Caco-2 (cell line): Measurements from ENCODE around the gene NGDN. TPM values are rescaled to one million over a fixed set of nuclear protein-coding genes. Genes with fewer than 3 reads are reported as not detected.

Experiments used
- BruUV-seq: library from RNA; stranded (reverse); fragments of 400-500 nt; replicated peaks from 2 replicates; lab custom pipeline; 2021; lab: Mats Ljungman, UMichigan
- CTCF ChIA-PET: fragments of 300-600 bp; sonication (Branson Sonifier 250); formaldehyde crosslinking; loops from one replicate; lab custom pipeline; 2022; ENCODE audit warnings: antibody characterized with exemption; lab: Charles Lee
- POLR2A ChIA-PET: fragments of 300-600 bp; sonication (Branson Sonifier 250); formaldehyde crosslinking; loops from one replicate; lab custom pipeline; 2022; ENCODE audit warnings: antibody characterized with exemption; lab: Charles Lee
- DNase-seq, 2 experiments: peaks; one replicate each; pipeline versions ENCODE4 v3.0.0 to v3.0.0-alpha.2; 2020 to 2022
- H3K27me3 ChIP-seq: replicated peaks from 2 replicates; pipeline ENCODE4 v1.6.0; 2011; ENCODE audit warnings: low read length; ENCODE audit not compliant: control insufficient read depth, insufficient read depth
- H3K36me3 ChIP-seq: 2 replicates; pipeline ENCODE4 v1.5.1; 2011; ENCODE audit warnings: low read length; ENCODE audit not compliant: control insufficient read depth, insufficient read depth
- H3K4me1 ChIP-seq: fragments of 250-450 bp; sonication (Bioruptor Pico); 2 replicates; pipeline ENCODE4 v1.5.1; 2020; ENCODE audit warnings: mild to moderate bottlenecking
- H3K4me3 ChIP-seq: 2 replicates; pipeline ENCODE4 v1.5.1; 2011; ENCODE audit warnings: low read depth, mild to moderate bottlenecking, control low read depth, low read length
- H3K9me3 ChIP-seq: fragments of 250-450 bp; sonication (Bioruptor Pico); 2 replicates; pipeline ENCODE4 v1.5.1; 2020; ENCODE audit warnings: mild to moderate bottlenecking, moderate library complexity
- H3K27ac Mint-ChIP-seq: one replicate; pipeline ENCODE4 v1.8.0; 2022; ENCODE audit warnings: mixed read lengths; ENCODE audit not compliant: unreplicated experiment
- H3K27me3 Mint-ChIP-seq: one replicate; pipeline ENCODE4 v1.8.0; 2022; ENCODE audit warnings: mixed read lengths; ENCODE audit not compliant: insufficient read depth, unreplicated experiment
- H3K36me3 Mint-ChIP-seq: one replicate; pipeline ENCODE4 v1.8.0; 2022; ENCODE audit warnings: mild to moderate bottlenecking, mixed read lengths; ENCODE audit not compliant: insufficient read depth, unreplicated experiment
- H3K4me1 Mint-ChIP-seq: one replicate; pipeline ENCODE4 v1.8.0; 2022; ENCODE audit warnings: low read depth, mixed read lengths; ENCODE audit not compliant: unreplicated experiment
- H3K4me3 Mint-ChIP-seq: one replicate; pipeline ENCODE4 v1.8.0; 2022; ENCODE audit warnings: mild to moderate bottlenecking, moderate library complexity, mixed read lengths; ENCODE audit not compliant: unreplicated experiment
- H3K9me3 Mint-ChIP-seq: one replicate; pipeline ENCODE4 v1.8.0; 2022; ENCODE audit warnings: mixed read lengths; ENCODE audit not compliant: unreplicated experiment
- CTCF ChIP-seq, 2 experiments: fragments of 200-600 bp in 1 of 2; IDR thresholded peaks; 1 replicate in 1 of 2; 2 replicates in 1 of 2; pipeline versions ENCODE4 v1.5.1 to v1.8.0; 2011 to 2022; ENCODE audit warnings: antibody characterized with exemption in 1 of 2, control low read depth in 1 of 2, inconsistent platforms in 1 of 2, low read depth in 1 of 2, low read length in 1 of 2, mild to moderate bottlenecking in 1 of 2, moderate library complexity in 1 of 2; ENCODE audit not compliant: insufficient read depth in 1 of 2, severe bottlenecking in 1 of 2, unreplicated experiment in 1 of 2
- intact Hi-C: fragments of 100-400 bp; cut with micrococcal nuclease; formaldehyde crosslinking; loops from one replicate; pipeline ENCODE4 v1.10.0; 2022; ENCODE audit not compliant: unreplicated experiment
- total RNA-seq: library from RNA; stranded (reverse); gene quantifications from 2 replicates; pipeline ENCODE4 v1.2.3, GENCODE V29; 2022

Gene NGDN
- total RNA-seq, 1 experiment from 2014 or later, result 55.0 TPM

GRCh38 chr14:23432102-23432925 is 37.2 kb upstream of the NGDN start:
- POLR2A ChIA-PET, result no interaction called here
- peak in 1 of 2 experiments; percentile 4 for DNase-seq
- Mint-ChIP-seq H3K4me3 (no peak overlapping the region), H3K27me3 (peaks cover 4% of the 10 kb centered on the region), H3K36me3 (no peaks in the 10 kb centered on the region), H3K9me3 (no peaks in the 10 kb centered on the region), H3K4me1 (no peaks in the 10 kb centered on the region), H3K27ac (no peak overlapping the region)
- Histone ChIP-seq H3K9me3 (no peaks in the 10 kb centered on the region), H3K4me1 (peaks cover 12% of the 10 kb centered on the region), H3K36me3 (no peaks in the 10 kb centered on the region), H3K4me3 (no peak overlapping the region), H3K27me3 (no peaks in the 10 kb centered on the region; the same call in 1 of the 2 replicates)
- CTCF ChIA-PET, result no interaction called here
- BruUV-seq, result no TSS peak
- intact Hi-C loops, result no loop called here
- no peak for TF ChIP-seq CTCF (IDR thresholded peaks at IDR 0.05; ENCODE audit: insufficient read depth in 1 of 2, low read depth in 1 of 2, low read length in 1 of 2, severe bottlenecking in 1 of 2, unreplicated experiment in 1 of 2)

- Mint-ChIP-seq H3K4me1 (no peaks in the 10 kb centered on the region), H3K27me3 (peaks cover 4% of the 10 kb centered on the region), H3K27ac (no peak overlapping the region), H3K36me3 (no peaks in the 10 kb centered on the region), H3K9me3 (no peaks in the 10 kb centered on the region), H3K4me3 (no peak overlapping the region)
- DNase-seq, result peak in 1 of 2 experiments; percentile 12
- no peak overlapping the region for H3K4me3 ChIP-seq
- no TSS peak for BruUV-seq
- no peaks in the 10 kb centered on the region for H3K36me3 ChIP-seq
- H3K9me3 ChIP-seq, result no peaks in the 10 kb centered on the region
- ChIA-PET POLR2A (no interaction called here), CTCF (no interaction called here)
- H3K27me3 ChIP-seq, result no peaks in the 10 kb centered on the region; the same call in 1 of the 2 replicates
- intact Hi-C loops, result no loop called here
- TF ChIP-seq CTCF (IDR thresholded peaks at IDR 0.05; ENCODE audit: insufficient read depth in 1 of 2, low read depth in 1 of 2, low read length in 1 of 2, severe bottlenecking in 1 of 2, unreplicated experiment in 1 of 2), result no peak
- H3K4me1 ChIP-seq, result peaks cover 12% of the 10 kb centered on the region
Measured at GRCh38 chr14:23432946-23433345, 36.6 kb upstream of the NGDN start.

- BruUV-seq, result no TSS peak
- Mint-ChIP-seq H3K36me3 (no peaks in the 10 kb centered on the region), H3K9me3 (no peaks in the 10 kb centered on the region), H3K4me1 (no peaks in the 10 kb centered on the region), H3K4me3 (no peak overlapping the region), H3K27ac (no peak overlapping the region), H3K27me3 (peaks cover 4% of the 10 kb centered on the region)
- no peaks in the 10 kb centered on the region for H3K9me3 ChIP-seq
- H3K36me3 ChIP-seq, result no peaks in the 10 kb centered on the region
- H3K27me3 ChIP-seq, result no peaks in the 10 kb centered on the region; the same call in 1 of the 2 replicates
- TF ChIP-seq CTCF (IDR thresholded peaks at IDR 0.05; ENCODE audit: insufficient read depth in 1 of 2, low read depth in 1 of 2, low read length in 1 of 2, severe bottlenecking in 1 of 2, unreplicated experiment in 1 of 2), result no peak
- ChIA-PET CTCF (no interaction called here), POLR2A (no interaction called here)
- H3K4me1 ChIP-seq, result peaks cover 12% of the 10 kb centered on the region
- H3K4me3 ChIP-seq, result no peak overlapping the region
- intact Hi-C loops, result no loop called here
- DNase-seq, result peak in 1 of 2 experiments; percentile 13
Measured at GRCh38 chr14:23433457-23433856, 36.0 kb upstream of the NGDN start.
